HCT116 (cell line): ENCODE measurements around the gene BCS1L. TPM values are rescaled to one million over a fixed set of nuclear protein-coding genes. Genes with fewer than 3 reads are reported as not detected.

Experiments used
- ATAC-seq: fragments of 200-7000 bp; cut with Tn5 transposase; 2 replicates; pipeline ENCODE4 v1.9.1; 2020; ENCODE audit warnings: mild to moderate bottlenecking, moderate library complexity
- BruUV-seq: library from RNA; stranded (reverse); fragments of 400-500 nt; replicated peaks from 2 replicates; lab custom pipeline; 2021; lab: Mats Ljungman, UMichigan
- CTCF ChIA-PET: fragments of 300-600 bp; sonication (Branson Sonifier 250); formaldehyde crosslinking; loops from one replicate; lab custom pipeline; 2021; ENCODE audit warnings: antibody characterized with exemption; lab: Charles Lee
- POLR2A ChIA-PET: fragments of 300-600, 350-600 bp; sonication (Branson Sonifier 250); formaldehyde crosslinking; loops from one replicate; lab custom pipeline; 2021; ENCODE audit warnings: antibody characterized with exemption; lab: Charles Lee
- RAD21 ChIA-PET, 2 experiments: fragments of 300-600 bp; sonication (Branson Sonifier 250); formaldehyde crosslinking; loops; one replicate each; lab custom pipeline; 2023; ENCODE audit warnings: low total read pairs in 2 of 2; ENCODE audit not compliant: uncharacterized antibody in 2 of 2, unreplicated experiment in 2 of 2, low non-redundant PET in 1 of 2; lab: Charles Lee
- DNase-seq: peaks from one replicate; pipeline ENCODE4 v3.0.0-alpha.2; 2010; ENCODE audit warnings: low read depth, low spot score
- H2AFZ ChIP-seq: fragments of 200-600 bp; shearing (Covaris generic), sonication (generic); 2 replicates; pipeline ENCODE4 v1.6.1; 2017; ENCODE audit warnings: low read depth, mixed run types, mixed read lengths, antibody characterized with exemption, low read length; ENCODE audit not compliant: poor library complexity, severe bottlenecking
- H3K27ac ChIP-seq: 2 replicates; pipeline ENCODE4 v1.5.1; 2012; ENCODE audit warnings: low read depth, low read length
- H3K27me3 ChIP-seq: fragments of 200-600 bp; sonication (generic); 2 replicates; pipeline ENCODE4 v1.6.1; 2016; ENCODE audit warnings: mixed run types, low read length, mixed read lengths; ENCODE audit not compliant: insufficient read depth
- H3K36me3 ChIP-seq, 2 experiments: fragments of 200-500 bp in 1 of 2; fragments of 200-600 bp in 1 of 2; sonication (Bioruptor generic) in 1 of 2; sonication (generic) in 1 of 2; 2 replicates each; pipeline versions ENCODE4 v1.5.1 to v1.6.1; 2014 to 2016; ENCODE audit warnings: low read length in 2 of 2, inconsistent platforms in 1 of 2, mixed read lengths in 1 of 2, mixed run types in 1 of 2; ENCODE audit not compliant: insufficient read depth in 2 of 2, control insufficient read depth in 1 of 2
- H3K4me1 ChIP-seq, 2 experiments: fragments of 200-600 bp in 1 of 2; sonication (generic) in 1 of 2; 2 replicates each; pipeline versions ENCODE4 v1.5.1 to v1.6.1; 2012 to 2017; ENCODE audit warnings: low read length in 2 of 2, inconsistent platforms in 1 of 2, mild to moderate bottlenecking in 1 of 2, mixed read lengths in 1 of 2, mixed run types in 1 of 2, moderate library complexity in 1 of 2; ENCODE audit not compliant: insufficient read depth in 2 of 2, control insufficient read depth in 1 of 2
- H3K4me2 ChIP-seq: fragments of 200-600 bp; sonication (generic); 2 replicates; pipeline ENCODE4 v1.6.1; 2017; ENCODE audit warnings: mixed run types, low read length, mixed read lengths
- H3K4me3 ChIP-seq, 2 experiments: fragments of 200-600 bp in 1 of 2; sonication (generic) in 1 of 2; replicated peaks in 1 of 2; 2 replicates each; pipeline ENCODE4 v1.5.1; 2011 to 2016; ENCODE audit warnings: low read length in 2 of 2, control low read depth in 1 of 2, low read depth in 1 of 2, mild to moderate bottlenecking in 1 of 2, mixed read lengths in 1 of 2, mixed run types in 1 of 2
- H3K79me2 ChIP-seq: fragments of 200-600 bp; sonication (generic); 2 replicates; pipeline ENCODE4 v1.6.1; 2017; ENCODE audit warnings: mild to moderate bottlenecking, mixed run types, low read length, moderate library complexity, mixed read lengths; ENCODE audit not compliant: insufficient read depth
- H3K9ac ChIP-seq: fragments of 200-600 bp; sonication (generic); 2 replicates; pipeline ENCODE4 v1.6.1; 2016; ENCODE audit warnings: low read length, mixed read lengths
- H3K9me2 ChIP-seq: fragments of 200-600 bp; sonication (generic), shearing (Covaris generic); 2 replicates; pipeline ENCODE4 v1.6.1; 2017; ENCODE audit warnings: mixed run types, mild to moderate bottlenecking, moderate library complexity; ENCODE audit not compliant: insufficient read depth
- H3K9me3 ChIP-seq, 2 experiments: fragments of 200-500 bp in 1 of 2; fragments of 200-600 bp in 1 of 2; sonication (Bioruptor generic) in 1 of 2; sonication (generic) in 1 of 2; 2 replicates each; pipeline ENCODE4 v1.6.1; 2014 to 2017; ENCODE audit warnings: low read length in 2 of 2, mixed read lengths in 2 of 2, inconsistent platforms in 1 of 2, low read depth in 1 of 2, mild to moderate bottlenecking in 1 of 2, mixed run types in 1 of 2, moderate library complexity in 1 of 2; ENCODE audit not compliant: control insufficient read depth in 1 of 2, insufficient read depth in 1 of 2
- H4K20me1 ChIP-seq: fragments of 200-600 bp; sonication (generic), shearing (Covaris generic); 2 replicates; pipeline ENCODE4 v1.6.1; 2017; ENCODE audit warnings: mixed run types, mild to moderate bottlenecking, moderate library complexity; ENCODE audit not compliant: insufficient read depth
- CTCF ChIP-seq, 3 experiments: fragments of 200-600 bp in 1 of 3; sonication (generic) in 1 of 3; IDR thresholded peaks in 2 of 3; conservative IDR thresholded peaks in 1 of 3; 2 replicates each; pipeline ENCODE4 v1.5.1; 2012 to 2017; ENCODE audit warnings: low read depth in 2 of 3, low read length in 2 of 3, antibody characterized with exemption in 1 of 3, borderline replicate concordance in 1 of 3, control low read depth in 1 of 3, mild to moderate bottlenecking in 1 of 3, mixed read lengths in 1 of 3, mixed run types in 1 of 3, moderate library complexity in 1 of 3; ENCODE audit not compliant: insufficient read depth in 1 of 3
- EGR1 ChIP-seq: IDR thresholded peaks from 2 replicates; pipeline ENCODE4 v1.6.1; 2012; ENCODE audit warnings: low read depth
- ELF1 ChIP-seq: IDR thresholded peaks from 2 replicates; pipeline ENCODE4 v1.6.1; 2012; ENCODE audit warnings: low read depth, borderline replicate concordance
- EZH2phosphoT487 ChIP-seq: fragments of 200-600 bp; IDR thresholded peaks from 2 replicates; pipeline ENCODE4 v1.6.1; 2018; ENCODE audit warnings: antibody characterized with exemption, borderline replicate concordance
- FOSL1 ChIP-seq: IDR thresholded peaks from 2 replicates; pipeline ENCODE4 v1.6.1; 2012; ENCODE audit warnings: low read depth
- MAX ChIP-seq: IDR thresholded peaks from 2 replicates; pipeline ENCODE4 v1.6.1; 2012
- POLR2A ChIP-seq: IDR thresholded peaks from 2 replicates; pipeline ENCODE4 v1.7.0; 2011; ENCODE audit warnings: borderline replicate concordance; ENCODE audit not compliant: insufficient read depth, insufficient read length; ENCODE audit errors: extremely low read depth
- SIN3A ChIP-seq: IDR thresholded peaks from 2 replicates; pipeline ENCODE4 v1.6.1; 2012; ENCODE audit warnings: low read depth
- SRF ChIP-seq: IDR thresholded peaks from 2 replicates; pipeline ENCODE4 v1.6.1; 2012; ENCODE audit warnings: low read depth
- YY1 ChIP-seq: IDR thresholded peaks from 2 replicates; pipeline ENCODE4 v1.6.1; 2011; ENCODE audit warnings: low read length, low read depth, moderate library complexity, mild to moderate bottlenecking; ENCODE audit not compliant: insufficient replicate concordance; ENCODE audit errors: extremely low read depth
- intact Hi-C: fragments of 100-400 bp; cut with micrococcal nuclease; formaldehyde crosslinking; loops from 2 replicates; pipeline ENCODE4 v1.10.0; 2022
- total RNA-seq: library from RNA; stranded (reverse); gene quantifications from one replicate; pipeline ENCODE4 v1.2.1, GENCODE V29; 2021; ENCODE audit not compliant: unreplicated experiment
- TF ChIP-seq, protein P1 (sequence below): IDR thresholded peaks from 2 replicates; pipeline ENCODE4 v1.6.1; 2012; ENCODE audit warnings: low read depth

The BCS1L gene
- total RNA-seq, 1 experiment from 2014 or later, result 57.4 TPM

- intact Hi-C loops, result no loop called here
Measured at GRCh38 chr2:218671097-218671653, 11.7 kb downstream of the BCS1L start.

More at GRCh38 chr2:218671097-218671653, 11.7 kb downstream of the BCS1L start:
- peak; percentile 35 for ATAC-seq
- ChIA-PET RAD21 (interaction anchor here in 1 of 2 experiments (0.9 to 1.6 kb wide), 2 partner anchors 12 to 176 kb away, joined by 3 to 5 read pairs; partner anchors contain the start of genes BCS1L and ZNF142), CTCF (interaction anchor here (0.7 to 2.0 kb wide), 5 partner anchors 12 to 176 kb away, joined by 3 to 11 read pairs (median 4); partner anchors contain the start of genes BCS1L, TTLL4 and ZNF142), POLR2A (interaction anchor here (0.6 to 2.3 kb wide), 2 partner anchors 12 to 76 kb away, joined by 9 to 20 read pairs; partner anchors contain the start of genes BCS1L and ZNF142)
- Histone ChIP-seq H3K27ac (peak overlapping the region; percentile 74), H3K36me3 (peaks cover 11 to 20% of the 10 kb centered on the region in 2 experiments), H3K9me2 (no peaks in the 10 kb centered on the region), H2AFZ (no peak overlapping the region), H3K4me3 (peak overlapping the region; percentile 74 to 89), H3K79me2 (peaks cover 33% of the 10 kb centered on the region), H3K27me3 (no peaks in the 10 kb centered on the region), H4K20me1 (no peaks in the 10 kb centered on the region), H3K9ac (peak overlapping the region; percentile 71), H3K4me1 (peaks cover 11 to 13% of the 10 kb centered on the region in 2 experiments; a peak in 2 of 4 replicates), H3K9me3 (no peaks in the 10 kb centered on the region), H3K4me2 (peak overlapping the region; percentile 81)
- TF ChIP-seq CTCF (IDR thresholded peaks at IDR 0.05 in 2 of 3, conservative IDR thresholded peaks at IDR 0.05 in 1 of 3; ENCODE audit: borderline replicate concordance in 1 of 3, insufficient read depth in 1 of 3, low read depth in 2 of 3, low read length in 2 of 3) (no peak), ELF1 (no peak), SIN3A (no peak), EGR1 (no peak), MAX (no peak), POLR2A (no peak), FOSL1 (no peak), SRF (no peak), YY1 (no peak), EZH2phosphoT487 (no peak)
- TF ChIP-seq, protein P1, sequence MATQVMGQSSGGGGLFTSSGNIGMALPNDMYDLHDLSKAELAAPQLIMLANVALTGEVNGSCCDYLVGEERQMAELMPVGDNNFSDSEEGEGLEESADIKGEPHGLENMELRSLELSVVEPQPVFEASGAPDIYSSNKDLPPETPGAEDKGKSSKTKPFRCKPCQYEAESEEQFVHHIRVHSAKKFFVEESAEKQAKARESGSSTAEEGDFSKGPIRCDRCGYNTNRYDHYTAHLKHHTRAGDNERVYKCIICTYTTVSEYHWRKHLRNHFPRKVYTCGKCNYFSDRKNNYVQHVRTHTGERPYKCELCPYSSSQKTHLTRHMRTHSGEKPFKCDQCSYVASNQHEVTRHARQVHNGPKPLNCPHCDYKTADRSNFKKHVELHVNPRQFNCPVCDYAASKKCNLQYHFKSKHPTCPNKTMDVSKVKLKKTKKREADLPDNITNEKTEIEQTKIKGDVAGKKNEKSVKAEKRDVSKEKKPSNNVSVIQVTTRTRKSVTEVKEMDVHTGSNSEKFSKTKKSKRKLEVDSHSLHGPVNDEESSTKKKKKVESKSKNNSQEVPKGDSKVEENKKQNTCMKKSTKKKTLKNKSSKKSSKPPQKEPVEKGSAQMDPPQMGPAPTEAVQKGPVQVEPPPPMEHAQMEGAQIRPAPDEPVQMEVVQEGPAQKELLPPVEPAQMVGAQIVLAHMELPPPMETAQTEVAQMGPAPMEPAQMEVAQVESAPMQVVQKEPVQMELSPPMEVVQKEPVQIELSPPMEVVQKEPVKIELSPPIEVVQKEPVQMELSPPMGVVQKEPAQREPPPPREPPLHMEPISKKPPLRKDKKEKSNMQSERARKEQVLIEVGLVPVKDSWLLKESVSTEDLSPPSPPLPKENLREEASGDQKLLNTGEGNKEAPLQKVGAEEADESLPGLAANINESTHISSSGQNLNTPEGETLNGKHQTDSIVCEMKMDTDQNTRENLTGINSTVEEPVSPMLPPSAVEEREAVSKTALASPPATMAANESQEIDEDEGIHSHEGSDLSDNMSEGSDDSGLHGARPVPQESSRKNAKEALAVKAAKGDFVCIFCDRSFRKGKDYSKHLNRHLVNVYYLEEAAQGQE, result no peak
- DNase-seq, result no peak
- TSS peak; percentile 84 for BruUV-seq
